K562 (cell line): ENCODE data around the gene ACP4. TPM values are rescaled to one million over a fixed set of nuclear protein-coding genes. Genes with fewer than 3 reads are reported as not detected.
A peak's percentile ranks its signal among the peaks of the same experiment; 100 is the strongest.

Experiments
- CREB3 ChIP-seq: fragments of 450-650 bp; conservative IDR thresholded peaks from 2 replicates; pipeline ENCODE4 v1.6.1; 2016; ENCODE audit warnings: missing genetic modification characterization, low read depth, mild to moderate bottlenecking, missing compliant biosample characterization, moderate library complexity
- CXXC5 ChIP-seq: fragments of 250-450 bp; sonication (Bioruptor Pico); IDR thresholded peaks from 2 replicates; pipeline ENCODE4 v1.8.0; 2022; ENCODE audit warnings: inconsistent platforms, mild to moderate bottlenecking, moderate library complexity
- ELF1 ChIP-seq: fragments of 200-800 bp; sonication (Bioruptor generic); IDR thresholded peaks from 2 replicates; pipeline ENCODE4 v1.6.1; 2016; ENCODE audit warnings: missing genetic modification characterization, missing compliant biosample characterization
- EP300 ChIP-seq: IDR thresholded peaks from 2 replicates; pipeline ENCODE4 v1.6.1; 2012; ENCODE audit warnings: low read length, improper control_type of control experiment
- EP400 ChIP-seq: fragments of 450-650 bp; IDR thresholded peaks from 2 replicates; pipeline ENCODE4 v1.6.1; 2017; ENCODE audit warnings: antibody characterized with exemption, mild to moderate bottlenecking, moderate library complexity
- GABPA ChIP-seq: fragments of 200-800 bp; sonication (Bioruptor generic); conservative IDR thresholded peaks from 2 replicates; pipeline ENCODE4 v1.6.1; 2016; ENCODE audit warnings: low read depth, missing genetic modification characterization, missing compliant biosample characterization
- HDAC1 ChIP-seq, 2 experiments: fragments of 450-650 bp; IDR thresholded peaks; 2 replicates each; pipeline ENCODE4 v1.6.1; 2016 to 2017; ENCODE audit warnings: inconsistent platforms in 1 of 2, mild to moderate bottlenecking in 1 of 2, moderate library complexity in 1 of 2
- HMG20B ChIP-seq: fragments of 250-450 bp; sonication (Bioruptor Pico); IDR thresholded peaks from 2 replicates; pipeline ENCODE4 v1.5.0; 2021; ENCODE audit warnings: mild to moderate bottlenecking
- HNRNPLL ChIP-seq: fragments of 200-400 bp; formaldehyde crosslinking; IDR thresholded peaks from 2 replicates; pipeline ENCODE4 v1.6.1; 2017; ENCODE audit warnings: low read length, low read depth, mild to moderate bottlenecking; ENCODE audit not compliant: poor library complexity, severe bottlenecking
- JUN ChIP-seq, 2 experiments: sonication (generic) in 1 of 2; formaldehyde crosslinking in 1 of 2; IDR thresholded peaks; 2 replicates each; pipeline versions ENCODE4 v1.6.1 to v1.8.0; 2012 to 2022; ENCODE audit warnings: borderline replicate concordance in 2 of 2, mild to moderate bottlenecking in 2 of 2, improper control_type of control experiment in 1 of 2, low read depth in 1 of 2, low read length in 1 of 2, missing genetic modification reagents in 1 of 2
- KHSRP ChIP-seq: fragments of 450-650 bp; IDR thresholded peaks from 2 replicates; pipeline ENCODE4 v1.6.1; 2017
- L3MBTL2 ChIP-seq: fragments of 450-650 bp; IDR thresholded peaks from 2 replicates; pipeline ENCODE4 v1.6.1; 2016; ENCODE audit warnings: mild to moderate bottlenecking, moderate library complexity
- LCOR ChIP-seq: sonication (generic); formaldehyde crosslinking; IDR thresholded peaks from 2 replicates; pipeline ENCODE4 v1.8.0; 2022; ENCODE audit warnings: mild to moderate bottlenecking, missing genetic modification reagents
- MCM3 ChIP-seq: fragments of 450-650 bp; IDR thresholded peaks from 2 replicates; pipeline ENCODE4 v1.6.1; 2016
- MCM7 ChIP-seq, 2 experiments: fragments of 450-650 bp; IDR thresholded peaks; 2 replicates each; pipeline ENCODE4 v1.6.1; 2016 to 2018
- NEUROD1 ChIP-seq: fragments of 150-350 bp; IDR thresholded peaks from 2 replicates; pipeline ENCODE4 v1.6.1; 2014; ENCODE audit warnings: borderline replicate concordance, low read length, low read depth; ENCODE audit not compliant: partially characterized antibody
- PHB2 ChIP-seq: fragments of 450-650 bp; IDR thresholded peaks from 2 replicates; pipeline ENCODE4 v1.6.1; 2017; ENCODE audit warnings: low read depth
- POLR2H ChIP-seq: IDR thresholded peaks from 2 replicates; pipeline ENCODE4 v1.6.1; 2016; ENCODE audit warnings: missing genetic modification characterization, low read depth, mild to moderate bottlenecking, control low read depth, missing compliant biosample characterization, moderate library complexity
- RBM39 ChIP-seq: fragments of 200-400 bp; formaldehyde crosslinking; optimal IDR thresholded peaks from 2 replicates; pipeline ENCODE3; 2018; ENCODE audit warnings: low read depth, low read length
- RNF2 ChIP-seq: sonication (generic); IDR thresholded peaks from 2 replicates; pipeline ENCODE4 v1.6.1; 2016
- TARDBP ChIP-seq: fragments of 450-650 bp; IDR thresholded peaks from 2 replicates; pipeline ENCODE4 v1.6.1; 2016
- TSC22D4 ChIP-seq: fragments of 450-650 bp; IDR thresholded peaks from 2 replicates; pipeline ENCODE4 v1.6.1; 2016; ENCODE audit warnings: missing genetic modification characterization, missing biosample characterization, control low read depth
- XRCC3 ChIP-seq: fragments of 450-650 bp; IDR thresholded peaks from 2 replicates; pipeline ENCODE4 v1.6.1; 2017; ENCODE audit warnings: mild to moderate bottlenecking, moderate library complexity
- polyA plus RNA-seq, 8 experiments: library from polyadenylated mRNA; depleted of rRNA in 4 of 8; stranded (reverse) in 5 of 8; unstranded in 3 of 8; fragments of >200 nt; fragmentation: Nextera tagmentation in 2 of 8; fragmentation: Illumina TruSeq in 1 of 8; extraction: Ambion mirVana in 2 of 8; extraction: Trizol in 1 of 8; gene quantifications; 2 replicates each; pipeline versions ENCODE4 v1.2.1 to v1.2.3, GENCODE V29; 2011 to 2014; ENCODE audit warnings: inconsistent platforms in 1 of 8, missing spikeins in 1 of 8
- total RNA-seq, 7 experiments: library from RNA; depleted of rRNA in 6 of 7; stranded (reverse); fragments of >200 nt in 6 of 7; fragmentation: Illumina TruSeq in 2 of 7; extraction: Trizol in 2 of 7; gene quantifications; 2 replicates each; pipeline versions ENCODE4 v1.2.1 to v1.2.3, GENCODE V29; 2011 to 2021; ENCODE audit warnings: low replicate concordance in 1 of 7
- TF ChIP-seq, protein P1 (sequence below): fragments of 250-450 bp; sonication (Bioruptor Pico); IDR thresholded peaks from 2 replicates; pipeline ENCODE4 v1.4.0; 2020; ENCODE audit warnings: mild to moderate bottlenecking, moderate library complexity, borderline replicate concordance
- TF ChIP-seq, protein P2 (sequence below), 2 experiments: fragments of 450-650 bp; IDR thresholded peaks; 2 replicates each; pipeline ENCODE4 v1.6.1; 2016
- TF ChIP-seq, protein P3 (sequence below): sonication (generic); formaldehyde crosslinking; IDR thresholded peaks from 2 replicates; pipeline ENCODE4 v1.9.0; 2022; ENCODE audit warnings: mild to moderate bottlenecking, missing genetic modification reagents

Gene ACP4
- total and polyA plus RNA-seq, 9 of the 15 experiments (the other 6 are each of a cell fraction or from before 2014, with no cell fraction given), result not detected

GRCh38 chr19:50823389-50824042, 33.3 kb downstream of the ACP4 start, which contains the start of gene KLK1 (continued):
- TF ChIP-seq EP300 (peak; percentile 71), MCM7 (IDR thresholded peaks at IDR 0.05) (peak in 1 of 2 experiments; percentile 77; a peak in 1 of 4 replicates), XRCC3 (no peak), MCM3 (no peak), L3MBTL2 (peak; percentile 57), HMG20B (CRISPR knock-in tag) (no peak), TARDBP (no peak), TSC22D4 (tag) (no peak), GABPA (tag) (no peak), PHB2 (no peak), POLR2H (tag) (no peak), RBM39 (no peak), CXXC5 (CRISPR knock-in tag) (peak; percentile 36; the same call in 1 of the 2 replicates), HNRNPLL (no peak), HDAC1 (IDR thresholded peaks at IDR 0.05) (0 out of 4 replicates have a peak, but pooled peaks of 1 of the 2 experiments have one; percentile 29), JUN (IDR thresholded peaks at IDR 0.05; ENCODE audit: borderline replicate concordance, low read depth, low read length) (0 out of 2 replicates have a peak, but pooled peaks have one; percentile 28), JUN (CRISPR knock-in tag; IDR thresholded peaks at IDR 0.05; ENCODE audit: borderline replicate concordance) (no peak), NEUROD1 (peak; percentile 51), EP400 (peak; percentile 52), RNF2 (0 out of 2 replicates have a peak, but pooled peaks have one; percentile 34), LCOR (CRISPR knock-in tag) (0 out of 2 replicates have a peak, but pooled peaks have one; percentile 22), CREB3 (tag) (no peak), ELF1 (tag) (no peak), KHSRP (no peak)
- TF ChIP-seq, protein P1, sequence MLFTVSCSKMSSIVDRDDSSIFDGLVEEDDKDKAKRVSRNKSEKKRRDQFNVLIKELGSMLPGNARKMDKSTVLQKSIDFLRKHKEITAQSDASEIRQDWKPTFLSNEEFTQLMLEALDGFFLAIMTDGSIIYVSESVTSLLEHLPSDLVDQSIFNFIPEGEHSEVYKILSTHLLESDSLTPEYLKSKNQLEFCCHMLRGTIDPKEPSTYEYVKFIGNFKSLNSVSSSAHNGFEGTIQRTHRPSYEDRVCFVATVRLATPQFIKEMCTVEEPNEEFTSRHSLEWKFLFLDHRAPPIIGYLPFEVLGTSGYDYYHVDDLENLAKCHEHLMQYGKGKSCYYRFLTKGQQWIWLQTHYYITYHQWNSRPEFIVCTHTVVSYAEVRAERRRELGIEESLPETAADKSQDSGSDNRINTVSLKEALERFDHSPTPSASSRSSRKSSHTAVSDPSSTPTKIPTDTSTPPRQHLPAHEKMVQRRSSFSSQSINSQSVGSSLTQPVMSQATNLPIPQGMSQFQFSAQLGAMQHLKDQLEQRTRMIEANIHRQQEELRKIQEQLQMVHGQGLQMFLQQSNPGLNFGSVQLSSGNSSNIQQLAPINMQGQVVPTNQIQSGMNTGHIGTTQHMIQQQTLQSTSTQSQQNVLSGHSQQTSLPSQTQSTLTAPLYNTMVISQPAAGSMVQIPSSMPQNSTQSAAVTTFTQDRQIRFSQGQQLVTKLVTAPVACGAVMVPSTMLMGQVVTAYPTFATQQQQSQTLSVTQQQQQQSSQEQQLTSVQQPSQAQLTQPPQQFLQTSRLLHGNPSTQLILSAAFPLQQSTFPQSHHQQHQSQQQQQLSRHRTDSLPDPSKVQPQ (CRISPR knock-in tag), result no peak
- TF ChIP-seq, protein P2, sequence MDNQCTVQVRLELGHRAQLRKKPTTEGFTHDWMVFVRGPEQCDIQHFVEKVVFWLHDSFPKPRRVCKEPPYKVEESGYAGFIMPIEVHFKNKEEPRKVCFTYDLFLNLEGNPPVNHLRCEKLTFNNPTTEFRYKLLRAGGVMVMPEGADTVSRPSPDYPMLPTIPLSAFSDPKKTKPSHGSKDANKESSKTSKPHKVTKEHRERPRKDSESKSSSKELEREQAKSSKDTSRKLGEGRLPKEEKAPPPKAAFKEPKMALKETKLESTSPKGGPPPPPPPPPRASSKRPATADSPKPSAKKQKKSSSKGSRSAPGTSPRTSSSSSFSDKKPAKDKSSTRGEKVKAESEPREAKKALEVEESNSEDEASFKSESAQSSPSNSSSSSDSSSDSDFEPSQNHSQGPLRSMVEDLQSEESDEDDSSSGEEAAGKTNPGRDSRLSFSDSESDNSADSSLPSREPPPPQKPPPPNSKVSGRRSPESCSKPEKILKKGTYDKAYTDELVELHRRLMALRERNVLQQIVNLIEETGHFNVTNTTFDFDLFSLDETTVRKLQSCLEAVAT (IDR thresholded peaks at IDR 0.05), result no peak
- TF ChIP-seq, protein P3, sequence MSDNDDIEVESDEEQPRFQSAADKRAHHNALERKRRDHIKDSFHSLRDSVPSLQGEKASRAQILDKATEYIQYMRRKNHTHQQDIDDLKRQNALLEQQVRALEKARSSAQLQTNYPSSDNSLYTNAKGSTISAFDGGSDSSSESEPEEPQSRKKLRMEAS (CRISPR knock-in tag), result peak; percentile 63
